B cell (primary cell): ENCODE measurements around the gene XIRP2. TPM values are rescaled to one million over a fixed set of nuclear protein-coding genes. Genes with fewer than 3 reads are reported as not detected.

Source experiments
- ATAC-seq: fragments of 200-7000 bp; cut with Tn5 transposase; one replicate; pipeline ENCODE4 v1.10.0; 2021; ENCODE audit warnings: low read depth, mild to moderate bottlenecking, moderate number of reproducible peaks, moderate library complexity
- CTCF ChIA-PET: fragments of 350-600 bp; sonication (Branson Sonifier 250); formaldehyde crosslinking; loops from one replicate; lab custom pipeline; 2021; ENCODE audit warnings: antibody characterized with exemption, inconsistent platforms; lab: Charles Lee
- POLR2A ChIA-PET: fragments of 350-600 bp; sonication (Branson Sonifier 250); formaldehyde crosslinking; loops from one replicate; lab custom pipeline; 2021; ENCODE audit warnings: antibody characterized with exemption; lab: Charles Lee
- DNase-seq: peaks from one replicate; pipeline ENCODE4 v3.0.0; 2013
- H2AFZ ChIP-seq: 2 replicates; pipeline ENCODE4 v1.6.1; 2012; ENCODE audit warnings: mild to moderate bottlenecking, low read depth, low read length; ENCODE audit not compliant: insufficient read depth, poor library complexity, severe bottlenecking
- H3K27ac ChIP-seq, 2 donors: 1 replicate in 1 of 2; 2 replicates in 1 of 2; pipeline ENCODE4 v1.5.1; 2012 to 2013; ENCODE audit warnings: low read length in 2 of 2, mild to moderate bottlenecking in 2 of 2, moderate library complexity in 1 of 2
- H3K27me3 ChIP-seq, 4 experiments: fragments of 200-600 bp in 1 of 4; sonication (generic) in 1 of 4; replicated peaks in 1 of 4; 1 replicate in 2 of 4; 2 replicates in 2 of 4; pipeline versions ENCODE4 v1.6.1 to v1.7.0; 2013 to 2016; ENCODE audit warnings: low read length in 3 of 4, mild to moderate bottlenecking in 2 of 4, mixed read lengths in 1 of 4, moderate library complexity in 1 of 4; ENCODE audit not compliant: insufficient read depth in 4 of 4, control insufficient read depth in 3 of 4; ENCODE audit errors: control extremely low read depth in 1 of 4
- H3K36me3 ChIP-seq, 2 experiments: replicated peaks in 1 of 2; 1 replicate in 1 of 2; 2 replicates in 1 of 2; pipeline versions ENCODE4 v1.6.1 to v1.7.1; 2013; ENCODE audit warnings: low read length in 1 of 2; ENCODE audit not compliant: insufficient read depth in 2 of 2, control insufficient read depth in 1 of 2; ENCODE audit errors: control extremely low read depth in 1 of 2, extremely low read depth in 1 of 2
- H3K4me1 ChIP-seq, 2 donors: fragments of 200-600 bp in 1 of 2; sonication (generic) in 1 of 2; 1 replicate in 1 of 2; 2 replicates in 1 of 2; pipeline versions ENCODE4 v1.5.1 to v1.6.1; 2013 to 2017; ENCODE audit warnings: low read length in 2 of 2; ENCODE audit not compliant: control insufficient read depth in 2 of 2, insufficient read depth in 2 of 2
- H3K4me2 ChIP-seq: replicated peaks from 2 replicates; pipeline ENCODE3; 2012; ENCODE audit warnings: mild to moderate bottlenecking, low read depth, low read length; ENCODE audit not compliant: poor library complexity, severe bottlenecking
- H3K4me3 ChIP-seq, 5 experiments: fragments of 200-600 bp in 1 of 5; sonication (generic) in 1 of 5; 1 replicate in 3 of 5; 2 replicates in 2 of 5; pipeline versions ENCODE4 v1.5.1 to v1.7.0; 2011 to 2016; ENCODE audit warnings: low read length in 4 of 5, mild to moderate bottlenecking in 4 of 5, low read depth in 2 of 5, control low read depth in 1 of 5, moderate library complexity in 1 of 5; ENCODE audit not compliant: insufficient read depth in 1 of 5; ENCODE audit errors: control extremely low read depth in 1 of 5, extremely low read depth in 1 of 5
- H3K79me2 ChIP-seq: fragments of 200-600 bp; sonication (generic); one replicate; pipeline ENCODE4 v1.6.0; 2016; ENCODE audit warnings: low read length; ENCODE audit not compliant: control insufficient read depth, insufficient read depth
- H3K9ac ChIP-seq: fragments of 200-600 bp; sonication (generic); 2 replicates; pipeline ENCODE4 v1.6.1; 2017; ENCODE audit warnings: mild to moderate bottlenecking, low read length, moderate library complexity
- H3K9me3 ChIP-seq, 3 donors: one replicate each; pipeline versions ENCODE4 v1.6.1 to v1.7.1; 2013; ENCODE audit warnings: low read length in 2 of 3; ENCODE audit not compliant: control insufficient read depth in 2 of 3, insufficient read depth in 1 of 3; ENCODE audit errors: control extremely low read depth in 1 of 3
- H4K20me1 ChIP-seq: 2 replicates; pipeline ENCODE4 v1.6.0; 2012; ENCODE audit warnings: mild to moderate bottlenecking, low read length; ENCODE audit not compliant: insufficient read depth, control insufficient read depth, poor library complexity, severe bottlenecking
- H3K27ac Mint-ChIP-seq: one replicate; pipeline ENCODE4 v1.8.0; 2021; ENCODE audit warnings: mixed read lengths
- H3K27me3 Mint-ChIP-seq: one replicate; pipeline ENCODE4 v1.8.0; 2021; ENCODE audit warnings: mixed read lengths
- H3K4me1 Mint-ChIP-seq: one replicate; pipeline ENCODE4 v1.8.0; 2021; ENCODE audit warnings: mixed read lengths
- H3K4me3 Mint-ChIP-seq: one replicate; pipeline ENCODE4 v1.8.0; 2021; ENCODE audit warnings: mixed read lengths
- H3K9me3 Mint-ChIP-seq: one replicate; pipeline ENCODE4 v1.8.0; 2022; ENCODE audit warnings: mixed read lengths; ENCODE audit not compliant: insufficient read depth
- EZH2 ChIP-seq: IDR thresholded peaks from 2 replicates; pipeline ENCODE4 v1.6.1; 2012; ENCODE audit warnings: borderline replicate concordance, low read depth, mild to moderate bottlenecking, moderate library complexity, low read length; ENCODE audit not compliant: insufficient read depth, poor library complexity, severe bottlenecking
- WGBS: methylation state at CpG from one replicate; pipeline ENCODE4 v1.1.5; 2013; ENCODE audit warnings: missing lambda C conversion rate; ENCODE audit not compliant: insufficient coverage; 5-methylcytosine and 5-hydroxymethylcytosine counted together
- intact Hi-C: fragments of 100-400 bp; cut with micrococcal nuclease; formaldehyde crosslinking; loops from one replicate; pipeline ENCODE4 v1.10.0; 2022
- polyA plus RNA-seq: library from polyadenylated mRNA; depleted of rRNA; stranded (reverse); fragments of >200 nt; gene quantifications from 2 replicates; pipeline ENCODE4 v1.2.3, GENCODE V29; 2012
- total RNA-seq, 2 donors: library from RNA; stranded (reverse); fragments of 120-200 nt in 1 of 2; gene quantifications; 1 replicate in 1 of 2; 2 replicates in 1 of 2; pipeline versions ENCODE4 v1.2.3 to v1.2.4, GENCODE V29; 2013 to 2022
- TF ChIP-seq, protein P1 (sequence below): fragments of 200-600 bp; IDR thresholded peaks from one replicate; pipeline ENCODE4 v1.8.0; 2022; ENCODE audit warnings: antibody characterized with exemption, mild to moderate bottlenecking

The XIRP2 gene
- total and polyA plus RNA-seq, 2 donors (not counting 1 experiment from before 2014, with no cell fraction given): not detected

DNA sequence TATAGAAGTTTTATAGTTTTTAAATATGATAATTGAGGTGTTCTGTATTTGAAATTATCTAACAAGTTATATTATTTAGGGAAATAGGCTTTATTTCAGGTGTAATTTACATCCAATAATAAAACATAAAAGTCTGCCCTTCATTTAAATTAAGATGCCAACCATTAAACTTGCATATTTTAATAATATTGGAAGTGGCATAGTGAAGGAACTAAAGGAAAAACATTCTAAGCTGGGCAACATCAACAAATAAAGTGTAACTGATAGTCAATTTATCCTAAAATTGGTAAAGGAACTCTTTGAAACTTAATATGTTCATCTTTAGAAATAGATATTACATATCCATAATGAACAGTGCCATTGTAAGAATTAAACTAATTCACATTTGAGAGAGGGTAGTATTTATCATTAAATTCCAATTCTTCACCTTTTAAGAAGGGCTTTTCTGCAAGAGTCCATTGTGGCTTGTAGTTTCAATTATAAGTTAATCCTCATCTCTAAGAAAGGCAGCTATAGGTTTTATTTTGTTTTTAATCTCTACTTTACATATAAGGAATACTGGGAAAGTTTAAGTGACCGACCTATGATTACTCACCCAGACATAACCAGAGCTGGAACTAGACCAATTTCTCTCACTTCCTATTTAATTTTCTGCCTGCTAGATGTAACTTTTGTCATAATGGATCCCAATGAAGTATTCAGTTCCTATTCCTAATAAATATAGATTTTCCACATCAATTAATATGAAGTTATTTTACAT is 401.6 kb downstream of the XIRP2 start:
- H3K4me3 Mint-ChIP-seq: no peak overlapping the region
- Histone ChIP-seq H3K27me3 (peaks cover 0 to 22% (median 13%) of the 10 kb centered on the region in 4 experiments), H3K4me1 (peaks cover 15 to 16% of the 10 kb centered on the region in 2 donors), H3K9ac (no peak overlapping the region), H3K27ac (no peak overlapping the region), H2AFZ (no peak overlapping the region), H3K4me2 (no peak overlapping the region), H3K36me3 (no peaks in the 10 kb centered on the region), H3K4me3 (no peak overlapping the region), H3K9me3 (peaks cover 0 to 14% (median 0%) of the 10 kb centered on the region in 3 donors), H4K20me1 (no peaks in the 10 kb centered on the region), H3K79me2 (no peaks in the 10 kb centered on the region)
- ChIA-PET POLR2A (no interaction called here), CTCF (no interaction called here)
- no peak for DNase-seq
- H3K9me3 Mint-ChIP-seq: no peaks in the 10 kb centered on the region
- H3K27ac Mint-ChIP-seq: no peak overlapping the region
- TF ChIP-seq EZH2: no peak
- TF ChIP-seq, protein P1, sequence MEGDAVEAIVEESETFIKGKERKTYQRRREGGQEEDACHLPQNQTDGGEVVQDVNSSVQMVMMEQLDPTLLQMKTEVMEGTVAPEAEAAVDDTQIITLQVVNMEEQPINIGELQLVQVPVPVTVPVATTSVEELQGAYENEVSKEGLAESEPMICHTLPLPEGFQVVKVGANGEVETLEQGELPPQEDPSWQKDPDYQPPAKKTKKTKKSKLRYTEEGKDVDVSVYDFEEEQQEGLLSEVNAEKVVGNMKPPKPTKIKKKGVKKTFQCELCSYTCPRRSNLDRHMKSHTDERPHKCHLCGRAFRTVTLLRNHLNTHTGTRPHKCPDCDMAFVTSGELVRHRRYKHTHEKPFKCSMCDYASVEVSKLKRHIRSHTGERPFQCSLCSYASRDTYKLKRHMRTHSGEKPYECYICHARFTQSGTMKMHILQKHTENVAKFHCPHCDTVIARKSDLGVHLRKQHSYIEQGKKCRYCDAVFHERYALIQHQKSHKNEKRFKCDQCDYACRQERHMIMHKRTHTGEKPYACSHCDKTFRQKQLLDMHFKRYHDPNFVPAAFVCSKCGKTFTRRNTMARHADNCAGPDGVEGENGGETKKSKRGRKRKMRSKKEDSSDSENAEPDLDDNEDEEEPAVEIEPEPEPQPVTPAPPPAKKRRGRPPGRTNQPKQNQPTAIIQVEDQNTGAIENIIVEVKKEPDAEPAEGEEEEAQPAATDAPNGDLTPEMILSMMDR: no peak
- H3K27me3 Mint-ChIP-seq: peaks cover 41% of the 10 kb centered on the region
- ATAC-seq: no peak
- intact Hi-C loops: no loop called here
- H3K4me1 Mint-ChIP-seq: peaks cover 17% of the 10 kb centered on the region
- WGBS: no CpG with 5 or more reads among the region's 1 CpG
